K562 (cell line): Measurements from ENCODE around the gene TCEANC2. TPM values are rescaled to one million over a fixed set of nuclear protein-coding genes. Genes with fewer than 3 reads are reported as not detected.
A peak's percentile ranks its signal among the peaks of the same experiment; 100 is the strongest.

Source experiments
- ATAC-seq: fragments of 200-7000 bp; cut with Tn5 transposase; 3 replicates; pipeline ENCODE4 v1.9.1; 2020; ENCODE audit warnings: moderate library complexity
- BruUV-seq: library from RNA; stranded (reverse); fragments of 400-500 nt; replicated peaks from 2 replicates; lab custom pipeline; 2021; lab: Mats Ljungman, UMichigan
- CTCF ChIA-PET: fragments of 300-600 bp; formaldehyde crosslinking; extraction: SDS; loops from one replicate; lab custom pipeline; 2021; ENCODE audit warnings: low intra/inter-chr PET ratio; lab: Yijun Ruan, JAX
- POLR2A ChIA-PET: fragments of 300-600, 350-650 bp; sonication (Branson Sonifier 250); formaldehyde crosslinking; extraction: SDS; loops from one replicate; lab custom pipeline; 2021; ENCODE audit warnings: antibody characterized with exemption, inconsistent platforms; lab: Yijun Ruan, JAX
- DNase-seq, 4 experiments: peaks; one replicate each; pipeline versions ENCODE4 v3.0.0 to v3.0.0-alpha.2; 2011 to 2018; ENCODE audit warnings: low spot score in 3 of 4, mixed read lengths in 3 of 4; ENCODE audit errors: extremely low read depth in 1 of 4
- FAIRE-seq: peaks from 2 replicates; lab custom pipeline; 2011; peaks lifted over from hg19 to GRCh38; lab: Jason Lieb, UNC
- H2AFZ ChIP-seq: 2 replicates; pipeline ENCODE4 v1.6.0; 2011; ENCODE audit warnings: low read depth, low read length, control low read depth, inconsistent platforms
- H3K27ac ChIP-seq: fragments of 200-600 bp; 3 replicates; pipeline ENCODE4 v1.8.0; 2011; ENCODE audit warnings: low read depth, mild to moderate bottlenecking, control low read depth, inconsistent platforms, low read length, moderate library complexity, mixed read lengths; ENCODE audit errors: extremely low read depth
- H3K27me3 ChIP-seq, 2 experiments: fragments of 300-600 bp in 1 of 2; 2 replicates in 1 of 2; 3 replicates in 1 of 2; pipeline versions ENCODE4 v1.6.0 to v1.8.0; 2011; ENCODE audit warnings: inconsistent platforms in 2 of 2, low read length in 2 of 2, mild to moderate bottlenecking in 1 of 2, mixed read lengths in 1 of 2, moderate library complexity in 1 of 2; ENCODE audit not compliant: control insufficient read depth in 2 of 2, insufficient read depth in 2 of 2
- H3K36me3 ChIP-seq: fragments of 300-600 bp; 3 replicates; pipeline ENCODE4 v1.8.0; 2011; ENCODE audit warnings: mild to moderate bottlenecking, low read length, inconsistent platforms; ENCODE audit not compliant: control insufficient read depth, insufficient read depth
- H3K4me1 ChIP-seq, 2 experiments: fragments of 200-600 bp in 1 of 2; replicated peaks in 1 of 2; 2 replicates in 1 of 2; 3 replicates in 1 of 2; pipeline versions ENCODE4 v1.5.1 to v1.8.0; 2011; ENCODE audit warnings: inconsistent platforms in 2 of 2, low read length in 2 of 2, mild to moderate bottlenecking in 1 of 2, mixed read lengths in 1 of 2, moderate library complexity in 1 of 2; ENCODE audit not compliant: control insufficient read depth in 2 of 2, insufficient read depth in 2 of 2
- H3K4me2 ChIP-seq: 2 replicates; pipeline ENCODE4 v1.6.1; 2011; ENCODE audit warnings: low read length, control low read depth, inconsistent platforms, mixed read lengths; ENCODE audit not compliant: insufficient read depth
- H3K4me3 ChIP-seq: fragments of 200-600 bp; sonication (generic), shearing (Covaris generic); 2 replicates; pipeline ENCODE4 v1.5.1; 2016; ENCODE audit warnings: control low read depth, inconsistent platforms
- H3K79me2 ChIP-seq: fragments of 200-600 bp; 3 replicates; pipeline ENCODE4 v1.8.0; 2011; ENCODE audit warnings: low read length, inconsistent platforms; ENCODE audit not compliant: control insufficient read depth, insufficient read depth
- H3K9ac ChIP-seq, 2 experiments: 2 replicates each; pipeline versions ENCODE4 v1.6.0 to v1.6.1; 2011; ENCODE audit warnings: low read depth in 2 of 2, low read length in 2 of 2, control low read depth in 1 of 2, inconsistent platforms in 1 of 2, mild to moderate bottlenecking in 1 of 2, mixed read lengths in 1 of 2; ENCODE audit not compliant: insufficient read depth in 1 of 2
- H3K9me1 ChIP-seq: one replicate; pipeline ENCODE4 v1.6.0; 2011; ENCODE audit warnings: inconsistent platforms, mild to moderate bottlenecking, low read length, moderate library complexity; ENCODE audit not compliant: control insufficient read depth, insufficient read depth
- H3K9me3 ChIP-seq: replicated peaks from 2 replicates; pipeline ENCODE4 v1.5.1; 2011; ENCODE audit warnings: low read depth, low read length, inconsistent platforms; ENCODE audit not compliant: control insufficient read depth, insufficient read depth
- H4K20me1 ChIP-seq: replicated peaks from 2 replicates; pipeline ENCODE4 v1.6.1; 2011; ENCODE audit warnings: low read length, inconsistent platforms, mixed read lengths; ENCODE audit not compliant: control insufficient read depth, insufficient read depth
- CBX2 ChIP-seq: fragments of 200-600 bp; sonication (generic); IDR thresholded peaks from one replicate; pipeline ENCODE4 v1.6.1; 2012; ENCODE audit warnings: mild to moderate bottlenecking, low read length, inconsistent platforms; ENCODE audit not compliant: insufficient read depth, poor library complexity, severe bottlenecking
- FOXA3 ChIP-seq, 2 experiments: fragments of 450-650 bp in 1 of 2; sonication (generic) in 1 of 2; formaldehyde crosslinking; IDR thresholded peaks in 1 of 2; conservative IDR thresholded peaks in 1 of 2; 2 replicates each; pipeline versions ENCODE4 v1.4.0 to v1.8.0; 2020 to 2022; ENCODE audit warnings: mild to moderate bottlenecking in 2 of 2, missing genetic modification reagents in 1 of 2
- NUFIP1 ChIP-seq: fragments of 450-650 bp; IDR thresholded peaks from 2 replicates; pipeline ENCODE4 v1.6.1; 2018; ENCODE audit not compliant: partially characterized antibody
- RAD21 ChIP-seq, 2 experiments: fragments of 250-450 bp in 1 of 2; fragments of 450-650 bp in 1 of 2; sonication (Bioruptor Pico) in 1 of 2; formaldehyde crosslinking in 1 of 2; IDR thresholded peaks in 1 of 2; conservative IDR thresholded peaks in 1 of 2; 2 replicates each; pipeline versions ENCODE4 v1.4.0 to v1.8.0; 2020 to 2022; ENCODE audit warnings: mild to moderate bottlenecking in 2 of 2, moderate library complexity in 1 of 2
- STAG1 ChIP-seq: sonication (generic); formaldehyde crosslinking; IDR thresholded peaks from 2 replicates; pipeline ENCODE4 v1.5.0; 2020; ENCODE audit warnings: missing genetic modification reagents, borderline replicate concordance
- WGBS: fragments of 100-300 bp; shearing (Covaris generic); methylation state at CpG from one replicate; pipeline ENCODE4 v1.1.6; 2016; ENCODE audit warnings: low coverage, mixed read lengths; ENCODE audit not compliant: insufficient coverage; ENCODE audit errors: missing lambda C conversion rate; 5-methylcytosine and 5-hydroxymethylcytosine counted together
- in situ Hi-C: fragments of 300-500 bp; cut with MboI; formaldehyde crosslinking; loops from 4 replicates; pipeline ENCODE4 v1.15.0; 2018; ENCODE audit warnings: inconsistent platforms, mixed read lengths
- intact Hi-C: fragments of 100-400 bp; cut with micrococcal nuclease; formaldehyde crosslinking; loops from 2 replicates; pipeline ENCODE4 v1.14.2; 2022
- polyA plus RNA-seq, 8 experiments: library from polyadenylated mRNA; depleted of rRNA in 4 of 8; stranded (reverse) in 5 of 8; unstranded in 3 of 8; fragments of >200 nt; fragmentation: Nextera tagmentation in 2 of 8; fragmentation: Illumina TruSeq in 1 of 8; extraction: Ambion mirVana in 2 of 8; extraction: Trizol in 1 of 8; gene quantifications; 2 replicates each; pipeline versions ENCODE4 v1.2.1 to v1.2.3, GENCODE V29; 2011 to 2014; ENCODE audit warnings: inconsistent platforms in 1 of 8, missing spikeins in 1 of 8
- total RNA-seq, 7 experiments: library from RNA; depleted of rRNA in 6 of 7; stranded (reverse); fragments of >200 nt in 6 of 7; fragmentation: Illumina TruSeq in 2 of 7; extraction: Trizol in 2 of 7; gene quantifications; 2 replicates each; pipeline versions ENCODE4 v1.2.1 to v1.2.3, GENCODE V29; 2011 to 2021; ENCODE audit warnings: low replicate concordance in 1 of 7
- TF ChIP-seq, protein P1 (sequence below), 3 experiments: IDR thresholded peaks in 2 of 3; conservative IDR thresholded peaks in 1 of 3; 2 replicates each; pipeline ENCODE4 v1.5.1; 2011 to 2012; ENCODE audit warnings: low read length in 3 of 3, mild to moderate bottlenecking in 3 of 3, control low read depth in 2 of 3, improper control_type of control experiment in 1 of 3, inconsistent platforms in 1 of 3, low read depth in 1 of 3, mixed read lengths in 1 of 3, moderate library complexity in 1 of 3; ENCODE audit not compliant: insufficient read depth in 2 of 3
- TF ChIP-seq, protein P2 (sequence below): fragments of 450-650 bp; IDR thresholded peaks from 2 replicates; pipeline ENCODE4 v1.6.1; 2016; ENCODE audit warnings: low read depth, mild to moderate bottlenecking, moderate library complexity

Gene TCEANC2
- total and polyA plus RNA-seq, 9 of the 15 experiments (the other 6 are each of a cell fraction or from before 2014, with no cell fraction given), result 3.3 to 10.2 (median 7.0) TPM

DNA sequence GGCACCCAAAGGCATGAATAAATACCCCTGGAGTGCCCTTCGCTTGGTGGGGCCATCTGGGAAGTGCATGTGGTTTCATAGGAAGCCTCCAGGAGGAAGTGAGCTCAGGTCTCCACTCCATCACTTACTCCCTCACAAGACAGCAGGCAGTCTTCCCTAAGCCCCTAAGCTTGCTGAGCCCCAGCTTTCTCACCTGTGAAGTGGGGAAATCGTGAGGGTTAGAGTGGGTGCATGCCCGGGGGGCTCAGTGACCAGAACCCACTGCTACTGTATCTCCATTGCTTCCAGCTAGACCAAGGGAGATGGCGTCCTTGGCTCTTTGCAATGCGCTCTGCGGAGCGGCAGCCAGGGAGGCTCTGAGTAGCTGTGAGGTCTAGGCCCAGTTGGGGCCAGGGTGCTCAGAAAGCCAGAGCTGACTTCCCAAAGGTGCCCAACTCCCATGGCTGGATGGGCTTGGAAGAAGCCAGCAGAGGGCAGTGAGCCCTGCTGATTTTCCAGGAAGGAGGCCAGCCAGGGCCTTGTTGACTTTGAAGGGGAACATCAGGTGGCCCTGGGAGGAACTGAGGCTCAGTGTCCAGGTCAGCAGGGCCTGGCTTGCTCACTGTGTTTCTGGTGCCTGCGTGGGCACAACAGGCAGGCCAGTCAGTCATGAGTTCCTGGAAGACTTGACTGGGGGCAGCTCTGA is 72.1 kb downstream of the TCEANC2 start:
- WGBS, result 46% methylated on average over 8 of the region's 8 CpGs
- ChIA-PET CTCF (no interaction called here), POLR2A (interaction anchor here (0.7 to 1.3 kb wide), 5 partner anchors 9 to 90 kb away, joined by 3 to 9 read pairs (median 3); no protein-coding TSS in a partner anchor)
- TF ChIP-seq, protein P1, sequence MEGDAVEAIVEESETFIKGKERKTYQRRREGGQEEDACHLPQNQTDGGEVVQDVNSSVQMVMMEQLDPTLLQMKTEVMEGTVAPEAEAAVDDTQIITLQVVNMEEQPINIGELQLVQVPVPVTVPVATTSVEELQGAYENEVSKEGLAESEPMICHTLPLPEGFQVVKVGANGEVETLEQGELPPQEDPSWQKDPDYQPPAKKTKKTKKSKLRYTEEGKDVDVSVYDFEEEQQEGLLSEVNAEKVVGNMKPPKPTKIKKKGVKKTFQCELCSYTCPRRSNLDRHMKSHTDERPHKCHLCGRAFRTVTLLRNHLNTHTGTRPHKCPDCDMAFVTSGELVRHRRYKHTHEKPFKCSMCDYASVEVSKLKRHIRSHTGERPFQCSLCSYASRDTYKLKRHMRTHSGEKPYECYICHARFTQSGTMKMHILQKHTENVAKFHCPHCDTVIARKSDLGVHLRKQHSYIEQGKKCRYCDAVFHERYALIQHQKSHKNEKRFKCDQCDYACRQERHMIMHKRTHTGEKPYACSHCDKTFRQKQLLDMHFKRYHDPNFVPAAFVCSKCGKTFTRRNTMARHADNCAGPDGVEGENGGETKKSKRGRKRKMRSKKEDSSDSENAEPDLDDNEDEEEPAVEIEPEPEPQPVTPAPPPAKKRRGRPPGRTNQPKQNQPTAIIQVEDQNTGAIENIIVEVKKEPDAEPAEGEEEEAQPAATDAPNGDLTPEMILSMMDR (IDR thresholded peaks at IDR 0.05 in 2 of 3, conservative IDR thresholded peaks at IDR 0.05 in 1 of 3; ENCODE audit: insufficient read depth in 2 of 3, low read depth in 1 of 3, low read length in 3 of 3), result peak; percentile 29 to 42 (median 41); a peak in 4 of 6 replicates
- TF ChIP-seq, protein P2, sequence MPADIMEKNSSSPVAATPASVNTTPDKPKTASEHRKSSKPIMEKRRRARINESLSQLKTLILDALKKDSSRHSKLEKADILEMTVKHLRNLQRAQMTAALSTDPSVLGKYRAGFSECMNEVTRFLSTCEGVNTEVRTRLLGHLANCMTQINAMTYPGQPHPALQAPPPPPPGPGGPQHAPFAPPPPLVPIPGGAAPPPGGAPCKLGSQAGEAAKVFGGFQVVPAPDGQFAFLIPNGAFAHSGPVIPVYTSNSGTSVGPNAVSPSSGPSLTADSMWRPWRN, result no peak
- TF ChIP-seq CBX2, result no peak
- TF ChIP-seq FOXA3 (CRISPR knock-in tag; conservative IDR thresholded peaks at IDR 0.05 in 1 of 2, IDR thresholded peaks at IDR 0.05 in 1 of 2), result 0 out of 4 replicates have a peak, but pooled peaks of 1 of the 2 experiments have one; percentile 7
- TF ChIP-seq NUFIP1, result no peak
- peak; percentile 44; the same call in 1 of the 2 replicates for TF ChIP-seq STAG1
- peak in 1 of 2 experiments; percentile 58; a peak in 2 of 4 replicates for TF ChIP-seq RAD21 (CRISPR knock-in tag; conservative IDR thresholded peaks at IDR 0.05 in 1 of 2, IDR thresholded peaks at IDR 0.05 in 1 of 2)
- H3K9me3 ChIP-seq, result no peaks in the 10 kb centered on the region
- peaks cover 3 to 32% of the 10 kb centered on the region in 2 experiments; a peak in 3 of 5 replicates for H3K27me3 ChIP-seq
- H3K4me1 ChIP-seq, result peaks cover 7 to 18% of the 10 kb centered on the region in 2 experiments; a peak in 4 of 5 replicates
- FAIRE-seq (peak; percentile 26), ATAC-seq (no peak), DNase-seq (peak in 1 of 4 experiments; percentile 27)
- BruUV-seq, result no TSS peak
- no peaks in the 10 kb centered on the region for H3K9me1 ChIP-seq
- no peak overlapping the region for H2AFZ ChIP-seq
- no peaks in the 10 kb centered on the region for H3K36me3 ChIP-seq
- H3K9ac ChIP-seq, result no peak overlapping the region
- H3K4me2 ChIP-seq, result no peak overlapping the region
- H3K79me2 ChIP-seq, result no peaks in the 10 kb centered on the region
- in situ Hi-C loops (no loop called here), intact Hi-C loops (loop anchor here (10.0 kb wide), 1 partner anchor 539 kb away; no protein-coding TSS in a partner anchor)
- no peak overlapping the region for H3K4me3 ChIP-seq
- H4K20me1 ChIP-seq, result peaks cover 5% of the 10 kb centered on the region; the same call in 1 of the 2 replicates
- H3K27ac ChIP-seq, result no peak overlapping the region
